GM10248 (cell line): ENCODE results near the gene RECQL5.
A peak's percentile ranks its signal among the peaks of the same experiment; 100 is the strongest.

Experiments used
- CTCF ChIA-PET: fragments of 300-600 bp; sonication (Branson Sonifier 250); formaldehyde crosslinking; extraction: SDS; loops from one replicate; lab custom pipeline; 2021; ENCODE audit warnings: antibody characterized with exemption; lab: Yijun Ruan, JAX
- POLR2A ChIA-PET: fragments of 350-650 bp; sonication (Branson Sonifier 250); formaldehyde crosslinking; extraction: SDS; loops from one replicate; lab custom pipeline; 2020; ENCODE audit warnings: antibody characterized with exemption; lab: Yijun Ruan, JAX
- DNase-seq: peaks from one replicate; pipeline ENCODE4 v3.0.0; 2012; ENCODE audit errors: extremely low spot score
- CTCF ChIP-seq: IDR thresholded peaks from 2 replicates; pipeline ENCODE4 v1.5.1; 2012; ENCODE audit warnings: mild to moderate bottlenecking, low read depth; ENCODE audit errors: extremely low read depth, missing control alignments, control extremely low read depth

The RECQL5 gene

GRCh38 chr17:75627094-75627493 is 39.9 kb downstream of the RECQL5 start:
- POLR2A ChIA-PET: no interaction called here
- CTCF ChIA-PET: interaction anchor here (1.3 to 29.8 kb wide), 5 partner anchors 10 to 122 kb away, joined by 3 to 856 read pairs (median 13); partner anchors contain the start of gene RECQL5
- DNase-seq: no peak
- TF ChIP-seq CTCF: no peak

- TF ChIP-seq CTCF: no peak
- DNase-seq: no peak
- CTCF ChIA-PET: interaction anchor here (1.3 to 29.8 kb wide), 6 partner anchors 11 to 123 kb away, joined by 3 to 856 read pairs (median 9); partner anchors contain the start of gene RECQL5
- POLR2A ChIA-PET: no interaction called here
These were observed 40.4 kb downstream of the RECQL5 start for GRCh38 chr17:75626496-75627038.

GRCh38 chr17:75625813-75626486 is 41.0 kb downstream of the RECQL5 start:
- ChIA-PET POLR2A (no interaction called here), CTCF (interaction anchor here (0.7 to 29.8 kb wide), 10 partner anchors 10 to 123 kb away, joined by 3 to 856 read pairs (median 7); partner anchors contain the start of gene RECQL5)
- TF ChIP-seq CTCF: peak; percentile 54
- DNase-seq: peak; percentile 57

- no peak for DNase-seq
- CTCF ChIA-PET: interaction anchor here (1.5 to 29.8 kb wide), 7 partner anchors 9 to 125 kb away, joined by 4 to 856 read pairs (median 19); partner anchors contain the start of gene SMIM5
- TF ChIP-seq CTCF: no peak
- POLR2A ChIA-PET: no interaction called here
These were observed 42.1 kb downstream of the RECQL5 start for GRCh38 chr17:75624714-75625345.

- ChIA-PET POLR2A (no interaction called here), CTCF (interaction anchor here (1.0 to 29.8 kb wide), 7 partner anchors 8 to 125 kb away, joined by 3 to 856 read pairs (median 19); partner anchors contain the start of gene SMIM5)
- no peak for TF ChIP-seq CTCF
- no peak for DNase-seq
These were observed 42.9 kb downstream of the RECQL5 start for GRCh38 chr17:75624021-75624420.

GRCh38 chr17:75623386-75623785 is 43.6 kb downstream of the RECQL5 start:
- no peak for TF ChIP-seq CTCF
- ChIA-PET POLR2A (no interaction called here), CTCF (interaction anchor here (1.0 to 29.8 kb wide), 6 partner anchors 11 to 126 kb away, joined by 3 to 856 read pairs (median 50); partner anchors contain the start of gene SMIM5)
- no peak for DNase-seq
